K562 (cell line): ENCODE results near the gene IKZF3.

ENCODE experiments used
- CBX8 ChIP-seq: fragments of 200-600 bp; sonication (generic); IDR thresholded peaks from 2 replicates; pipeline ENCODE4 v1.6.1; 2012; ENCODE audit warnings: borderline replicate concordance, mixed run types, low read depth, mild to moderate bottlenecking, moderate library complexity, mixed read lengths, low read length, control low read depth, inconsistent platforms; ENCODE audit not compliant: poor library complexity, severe bottlenecking; ENCODE audit errors: extremely low read depth
- ELF4 ChIP-seq: fragments of 450-650 bp; formaldehyde crosslinking; IDR thresholded peaks from 2 replicates; pipeline ENCODE4 v1.4.0; 2022; ENCODE audit warnings: missing genetic modification characterization
- KHSRP ChIP-seq: fragments of 450-650 bp; IDR thresholded peaks from 2 replicates; pipeline ENCODE4 v1.6.1; 2017
- POLR2AphosphoS5 ChIP-seq: IDR thresholded peaks from 2 replicates; pipeline ENCODE4 v1.6.1; 2011; ENCODE audit warnings: mild to moderate bottlenecking, low read depth, low read length, moderate library complexity; ENCODE audit not compliant: control insufficient read depth, insufficient read depth
- SLC30A9 ChIP-seq: fragments of 250-450 bp; sonication (Bioruptor Pico); IDR thresholded peaks from 2 replicates; pipeline ENCODE4 v1.8.0; 2022; ENCODE audit warnings: mild to moderate bottlenecking, moderate library complexity
- SUPT5H ChIP-seq: fragments of 450-650 bp; IDR thresholded peaks from 2 replicates; pipeline ENCODE4 v1.6.1; 2016
- ZNF217 ChIP-seq: sonication (generic); formaldehyde crosslinking; IDR thresholded peaks from 2 replicates; pipeline ENCODE4 v1.8.0; 2022; ENCODE audit warnings: mild to moderate bottlenecking, missing genetic modification reagents
- TF ChIP-seq, protein P1 (sequence below), 3 experiments: IDR thresholded peaks in 2 of 3; conservative IDR thresholded peaks in 1 of 3; 2 replicates each; pipeline ENCODE4 v1.5.1; 2011 to 2012; ENCODE audit warnings: low read length in 3 of 3, mild to moderate bottlenecking in 3 of 3, control low read depth in 2 of 3, improper control_type of control experiment in 1 of 3, inconsistent platforms in 1 of 3, low read depth in 1 of 3, mixed read lengths in 1 of 3, moderate library complexity in 1 of 3; ENCODE audit not compliant: insufficient read depth in 2 of 3

DNA sequence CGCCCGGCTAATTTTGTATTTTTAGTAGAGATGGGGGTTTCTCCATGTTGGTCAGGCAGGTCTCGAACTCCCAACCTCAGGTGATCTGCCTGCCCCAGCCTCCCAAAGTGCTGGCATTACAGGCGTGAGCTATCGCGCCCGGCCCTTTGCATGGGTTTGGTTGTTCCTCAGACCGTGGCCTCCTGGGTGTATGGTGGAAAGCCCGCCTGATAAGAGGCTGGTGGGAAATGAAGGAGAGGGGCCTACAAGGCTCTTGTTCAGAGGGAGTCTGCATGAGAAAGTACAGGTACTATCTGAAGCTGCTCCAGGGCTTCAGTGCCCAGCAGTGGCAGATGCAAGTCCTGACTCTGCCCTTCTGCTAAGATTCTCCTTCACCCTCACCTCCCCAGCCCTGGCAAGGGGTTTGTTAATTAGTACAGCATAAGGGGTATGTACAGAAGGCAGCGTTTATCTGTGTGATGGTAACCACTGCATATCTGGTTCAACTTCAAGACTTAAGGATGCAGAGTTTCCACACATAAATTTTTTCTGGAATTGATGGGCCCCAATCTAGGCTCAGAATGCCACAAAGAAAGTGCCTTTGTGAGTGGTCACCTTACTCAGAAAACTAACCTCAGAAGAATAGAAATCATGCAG lies 102.1 kb downstream of the IKZF3 start:
- TF ChIP-seq POLR2AphosphoS5 (no peak), ELF4 (no peak), SLC30A9 (CRISPR knock-in tag) (no peak), ZNF217 (CRISPR knock-in tag) (no peak), CBX8 (no peak), SUPT5H (no peak), KHSRP (no peak)
- TF ChIP-seq, protein P1, sequence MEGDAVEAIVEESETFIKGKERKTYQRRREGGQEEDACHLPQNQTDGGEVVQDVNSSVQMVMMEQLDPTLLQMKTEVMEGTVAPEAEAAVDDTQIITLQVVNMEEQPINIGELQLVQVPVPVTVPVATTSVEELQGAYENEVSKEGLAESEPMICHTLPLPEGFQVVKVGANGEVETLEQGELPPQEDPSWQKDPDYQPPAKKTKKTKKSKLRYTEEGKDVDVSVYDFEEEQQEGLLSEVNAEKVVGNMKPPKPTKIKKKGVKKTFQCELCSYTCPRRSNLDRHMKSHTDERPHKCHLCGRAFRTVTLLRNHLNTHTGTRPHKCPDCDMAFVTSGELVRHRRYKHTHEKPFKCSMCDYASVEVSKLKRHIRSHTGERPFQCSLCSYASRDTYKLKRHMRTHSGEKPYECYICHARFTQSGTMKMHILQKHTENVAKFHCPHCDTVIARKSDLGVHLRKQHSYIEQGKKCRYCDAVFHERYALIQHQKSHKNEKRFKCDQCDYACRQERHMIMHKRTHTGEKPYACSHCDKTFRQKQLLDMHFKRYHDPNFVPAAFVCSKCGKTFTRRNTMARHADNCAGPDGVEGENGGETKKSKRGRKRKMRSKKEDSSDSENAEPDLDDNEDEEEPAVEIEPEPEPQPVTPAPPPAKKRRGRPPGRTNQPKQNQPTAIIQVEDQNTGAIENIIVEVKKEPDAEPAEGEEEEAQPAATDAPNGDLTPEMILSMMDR (IDR thresholded peaks at IDR 0.05 in 2 of 3, conservative IDR thresholded peaks at IDR 0.05 in 1 of 3; ENCODE audit: insufficient read depth in 2 of 3, low read depth in 1 of 3, low read length in 3 of 3): no peak
